Gastrocnemius medialis (tissue), 4 donors: Measurements from ENCODE around the gene SMOC1.

Source experiments
- POLR2A ChIP-seq, 2 donors: fragments of 450-650 bp; IDR thresholded peaks; one replicate each; pipeline ENCODE4 v1.6.1; 2017; ENCODE audit warnings: antibody characterized with exemption in 2 of 2, mild to moderate bottlenecking in 2 of 2, moderate library complexity in 2 of 2
- TF ChIP-seq, protein P1 (sequence below), 5 experiments: fragments of 450-650 bp in 3 of 5; fragments of 200-600 bp in 2 of 5; sonication (generic) in 2 of 5; IDR thresholded peaks in 4 of 5; conservative IDR thresholded peaks in 1 of 5; 1 replicate in 4 of 5; 2 replicates in 1 of 5; pipeline ENCODE4 v1.5.1; 2016 to 2019; ENCODE audit warnings: antibody characterized with exemption in 5 of 5, mild to moderate bottlenecking in 3 of 5, moderate library complexity in 3 of 5

DNA sequence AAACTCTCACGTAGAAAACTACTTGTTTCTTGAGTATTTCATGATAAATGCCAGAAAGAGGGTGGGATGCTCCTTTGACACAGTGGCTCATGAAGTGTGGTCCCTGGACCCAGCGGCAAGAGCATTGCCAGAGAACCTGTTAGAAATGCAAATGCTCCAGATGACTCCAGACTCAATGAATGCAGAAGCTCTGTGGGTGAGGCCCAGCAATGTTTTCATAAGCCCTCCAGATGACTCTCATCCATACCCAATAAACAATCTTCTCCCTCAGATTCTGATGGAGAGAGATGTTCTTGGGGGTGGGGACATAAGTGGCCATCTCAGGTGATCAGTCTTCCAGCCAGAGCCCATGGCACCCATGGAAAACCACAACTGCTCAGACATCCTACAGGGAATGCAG lies 88.9 kb downstream of the SMOC1 start:
- TF ChIP-seq, protein P1, sequence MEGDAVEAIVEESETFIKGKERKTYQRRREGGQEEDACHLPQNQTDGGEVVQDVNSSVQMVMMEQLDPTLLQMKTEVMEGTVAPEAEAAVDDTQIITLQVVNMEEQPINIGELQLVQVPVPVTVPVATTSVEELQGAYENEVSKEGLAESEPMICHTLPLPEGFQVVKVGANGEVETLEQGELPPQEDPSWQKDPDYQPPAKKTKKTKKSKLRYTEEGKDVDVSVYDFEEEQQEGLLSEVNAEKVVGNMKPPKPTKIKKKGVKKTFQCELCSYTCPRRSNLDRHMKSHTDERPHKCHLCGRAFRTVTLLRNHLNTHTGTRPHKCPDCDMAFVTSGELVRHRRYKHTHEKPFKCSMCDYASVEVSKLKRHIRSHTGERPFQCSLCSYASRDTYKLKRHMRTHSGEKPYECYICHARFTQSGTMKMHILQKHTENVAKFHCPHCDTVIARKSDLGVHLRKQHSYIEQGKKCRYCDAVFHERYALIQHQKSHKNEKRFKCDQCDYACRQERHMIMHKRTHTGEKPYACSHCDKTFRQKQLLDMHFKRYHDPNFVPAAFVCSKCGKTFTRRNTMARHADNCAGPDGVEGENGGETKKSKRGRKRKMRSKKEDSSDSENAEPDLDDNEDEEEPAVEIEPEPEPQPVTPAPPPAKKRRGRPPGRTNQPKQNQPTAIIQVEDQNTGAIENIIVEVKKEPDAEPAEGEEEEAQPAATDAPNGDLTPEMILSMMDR (IDR thresholded peaks at IDR 0.05 in 4 of 5, conservative IDR thresholded peaks at IDR 0.05 in 1 of 5): no peak
- TF ChIP-seq POLR2A (IDR thresholded peaks at IDR 0.05): no peak
